HEK293 (cell line): Measurements from ENCODE around the gene GEN1.

ENCODE experiments used
- CTCF ChIA-PET: fragments of 350-600 bp; formaldehyde crosslinking; extraction: SDS; loops from one replicate; lab custom pipeline; 2021; ENCODE audit warnings: antibody characterized with exemption; lab: Yijun Ruan, JAX
- POLR2A ChIA-PET: fragments of 300-600 bp; formaldehyde crosslinking; extraction: SDS; loops from one replicate; lab custom pipeline; 2020; ENCODE audit warnings: antibody characterized with exemption, inconsistent platforms; lab: Yijun Ruan, JAX
- H3K27ac ChIP-seq: fragments of 200-500 bp; sonication (Bioruptor generic); 2 replicates; pipeline ENCODE4 v1.5.1; 2014; ENCODE audit warnings: low read depth, low read length, control low read depth, inconsistent platforms; ENCODE audit errors: extremely low read depth
- H3K36me3 ChIP-seq, 2 experiments: fragments of 200-500 bp in 1 of 2; sonication (Bioruptor generic) in 1 of 2; 1 replicate in 1 of 2; 2 replicates in 1 of 2; pipeline ENCODE4 v1.5.1; 2014 to 2017; ENCODE audit warnings: inconsistent platforms in 2 of 2, low read length in 2 of 2; ENCODE audit not compliant: control insufficient read depth in 2 of 2, insufficient read depth in 1 of 2
- H3K4me1 ChIP-seq: fragments of 200-500 bp; sonication (Bioruptor generic); 2 replicates; pipeline ENCODE4 v1.5.1; 2014; ENCODE audit warnings: mild to moderate bottlenecking, low read length, inconsistent platforms; ENCODE audit not compliant: control insufficient read depth, insufficient read depth
- H3K4me3 ChIP-seq: 2 replicates; pipeline ENCODE4 v1.5.1; 2011; ENCODE audit warnings: low read depth, mild to moderate bottlenecking, control low read depth, low read length, moderate library complexity
- H3K9me3 ChIP-seq: fragments of 200-500 bp; sonication (Bioruptor generic); 2 replicates; pipeline ENCODE4 v1.5.1; 2014; ENCODE audit warnings: low read depth, low read length, inconsistent platforms; ENCODE audit not compliant: control insufficient read depth, insufficient read depth
- PRDM10 ChIP-seq: fragments of 450-650 bp; formaldehyde crosslinking; IDR thresholded peaks from 2 replicates; pipeline ENCODE4 v1.5.1; 2016; ENCODE audit warnings: missing biosample characterization, missing genetic modification characterization
- PRDM2 ChIP-seq: fragments of 450-650 bp; formaldehyde crosslinking; IDR thresholded peaks from 2 replicates; pipeline ENCODE4 v1.5.1; 2016; ENCODE audit warnings: missing biosample characterization, missing genetic modification characterization, borderline replicate concordance
- PRDM4 ChIP-seq: fragments of 450-650 bp; formaldehyde crosslinking; IDR thresholded peaks from 2 replicates; pipeline ENCODE4 v1.5.1; 2017; ENCODE audit warnings: missing biosample characterization, missing genetic modification characterization
- PRDM6 ChIP-seq: fragments of 450-650 bp; formaldehyde crosslinking; IDR thresholded peaks from 2 replicates; pipeline ENCODE4 v1.5.1; 2017; ENCODE audit warnings: missing biosample characterization, missing genetic modification characterization
- ZBTB1 ChIP-seq: fragments of 450-650 bp; formaldehyde crosslinking; IDR thresholded peaks from 2 replicates; pipeline ENCODE4 v1.5.1; 2016; ENCODE audit warnings: missing biosample characterization, missing genetic modification characterization
- ZBTB17 ChIP-seq: fragments of 450-650 bp; formaldehyde crosslinking; IDR thresholded peaks from 2 replicates; pipeline ENCODE4 v1.5.1; 2016; ENCODE audit warnings: missing biosample characterization, missing genetic modification characterization
- ZBTB21 ChIP-seq: fragments of 450-650 bp; formaldehyde crosslinking; IDR thresholded peaks from 2 replicates; pipeline ENCODE4 v1.5.1; 2017; ENCODE audit warnings: missing biosample characterization, missing genetic modification characterization
- ZNF23 ChIP-seq: fragments of 450-650 bp; formaldehyde crosslinking; IDR thresholded peaks from 2 replicates; pipeline ENCODE4 v1.5.1; 2016; ENCODE audit warnings: missing biosample characterization, missing genetic modification characterization, borderline replicate concordance
- ZNF768 ChIP-seq: fragments of 450-650 bp; formaldehyde crosslinking; IDR thresholded peaks from 2 replicates; pipeline ENCODE4 v1.5.1; 2018; ENCODE audit warnings: missing biosample characterization, mild to moderate bottlenecking, missing genetic modification characterization
- ZNF785 ChIP-seq: fragments of 450-650 bp; formaldehyde crosslinking; IDR thresholded peaks from 2 replicates; pipeline ENCODE4 v1.5.1; 2016; ENCODE audit warnings: missing biosample characterization, missing genetic modification characterization
- ZNF830 ChIP-seq: fragments of 450-650 bp; IDR thresholded peaks from 2 replicates; pipeline ENCODE4 v1.5.0; 2018; ENCODE audit warnings: missing biosample characterization, missing genetic modification characterization, low read depth, mild to moderate bottlenecking, moderate library complexity
- ZSCAN18 ChIP-seq: fragments of 450-650 bp; formaldehyde crosslinking; IDR thresholded peaks from 2 replicates; pipeline ENCODE4 v1.5.1; 2016; ENCODE audit warnings: missing biosample characterization, missing genetic modification characterization

Gene GEN1

GRCh38 chr2:17798338-17798737 is 44.4 kb downstream of the GEN1 start (continued):
- TF ChIP-seq ZBTB17 (tag by site-specific recombination): no peak

- ChIA-PET POLR2A (no interaction called here), CTCF (interaction anchor here (0.7 to 0.9 kb wide), 2 partner anchors 31 to 207 kb away, joined by 3 to 5 read pairs; no protein-coding TSS in a partner anchor)
- Histone ChIP-seq H3K4me1 (peaks cover 6% of the 10 kb centered on the region), H3K4me3 (no peak overlapping the region), H3K27ac (no peak overlapping the region), H3K36me3 (no peaks in the 10 kb centered on the region)
- TF ChIP-seq ZSCAN18 (tag by site-specific recombination) (no peak), PRDM6 (tag by site-specific recombination) (no peak), PRDM10 (tag by site-specific recombination) (no peak), PRDM4 (tag by site-specific recombination) (no peak), ZBTB1 (tag by site-specific recombination) (no peak), ZNF830 (tag by site-specific recombination) (no peak), ZNF785 (no peak), ZNF768 (tag by site-specific recombination) (no peak), ZBTB21 (tag by site-specific recombination) (no peak), ZNF23 (tag by site-specific recombination) (no peak), PRDM2 (tag by site-specific recombination) (no peak)
- TF ChIP-seq, all 188 proteins: peak for 0
- H3K9me3 ChIP-seq: no peaks in the 10 kb centered on the region
These were observed 45.6 kb downstream of the GEN1 start for GRCh38 chr2:17799301-17800120.
